Measurements from ENCODE around the gene THBS4.

The THBS4 gene

GRCh38 chr5:80060966-80061365 is 25.8 kb downstream of the THBS4 start:
- no peaks in the 10 kb centered on the region for H3K27me3 ChIP-seq (replicated peaks; ENCODE audit: control insufficient read depth, insufficient read depth, low read length, poor library complexity, severe bottlenecking)
- no peaks in the 10 kb centered on the region for H3K36me3 ChIP-seq (ENCODE audit: control insufficient read depth, insufficient read depth, low read length)
- no peaks in the 10 kb centered on the region for H3K9me3 ChIP-seq (ENCODE audit: control insufficient read depth, low read length)
- no peak for DNase-seq
- H3K27ac ChIP-seq (ENCODE audit: insufficient read depth, low read length, poor library complexity, severe bottlenecking), result no peak overlapping the region
- H3K4me3 ChIP-seq (ENCODE audit: insufficient read depth, low read depth, low read length, poor library complexity, severe bottlenecking), result no peak overlapping the region
- no peaks in the 10 kb centered on the region for H3K4me1 ChIP-seq (ENCODE audit: control insufficient read depth, insufficient read depth, low read length, poor library complexity, severe bottlenecking)

- Histone ChIP-seq H3K4me1 (ENCODE audit: control insufficient read depth, insufficient read depth, low read length, poor library complexity, severe bottlenecking) (no peaks in the 10 kb centered on the region), H3K36me3 (ENCODE audit: control insufficient read depth, insufficient read depth, low read length) (peaks cover 4% of the 10 kb centered on the region), H3K4me3 (ENCODE audit: insufficient read depth, low read depth, low read length, poor library complexity, severe bottlenecking) (no peak overlapping the region), H3K27me3 (replicated peaks; ENCODE audit: control insufficient read depth, insufficient read depth, low read length, poor library complexity, severe bottlenecking) (no peaks in the 10 kb centered on the region), H3K27ac (ENCODE audit: insufficient read depth, low read length, poor library complexity, severe bottlenecking) (no peak overlapping the region), H3K9me3 (ENCODE audit: control insufficient read depth, low read length) (no peaks in the 10 kb centered on the region)
- DNase-seq, result no peak
Measured at GRCh38 chr5:80061547-80061946, 26.4 kb downstream of the THBS4 start.

GRCh38 chr5:80064124-80064523 is 29.0 kb downstream of the THBS4 start:
- no peak overlapping the region for H3K4me3 ChIP-seq (ENCODE audit: insufficient read depth, low read depth, low read length, poor library complexity, severe bottlenecking)
- no peak for DNase-seq
- peaks cover 9% of the 10 kb centered on the region for H3K36me3 ChIP-seq (ENCODE audit: control insufficient read depth, insufficient read depth, low read length)
- H3K9me3 ChIP-seq (ENCODE audit: control insufficient read depth, low read length), result no peaks in the 10 kb centered on the region
- H3K4me1 ChIP-seq (ENCODE audit: control insufficient read depth, insufficient read depth, low read length, poor library complexity, severe bottlenecking), result no peaks in the 10 kb centered on the region
- H3K27ac ChIP-seq (ENCODE audit: insufficient read depth, low read length, poor library complexity, severe bottlenecking), result no peak overlapping the region
- H3K27me3 ChIP-seq (replicated peaks; ENCODE audit: control insufficient read depth, insufficient read depth, low read length, poor library complexity, severe bottlenecking), result no peaks in the 10 kb centered on the region

GRCh38 chr5:80067016-80067415 is 31.9 kb downstream of the THBS4 start:
- Histone ChIP-seq H3K9me3 (ENCODE audit: control insufficient read depth, low read length) (no peaks in the 10 kb centered on the region), H3K27ac (ENCODE audit: insufficient read depth, low read length, poor library complexity, severe bottlenecking) (no peak overlapping the region), H3K4me1 (ENCODE audit: control insufficient read depth, insufficient read depth, low read length, poor library complexity, severe bottlenecking) (no peaks in the 10 kb centered on the region), H3K27me3 (replicated peaks; ENCODE audit: control insufficient read depth, insufficient read depth, low read length, poor library complexity, severe bottlenecking) (no peaks in the 10 kb centered on the region), H3K36me3 (ENCODE audit: control insufficient read depth, insufficient read depth, low read length) (peaks cover 9% of the 10 kb centered on the region), H3K4me3 (ENCODE audit: insufficient read depth, low read depth, low read length, poor library complexity, severe bottlenecking) (no peak overlapping the region)
- no peak for DNase-seq

GRCh38 chr5:80067531-80068245 is 32.5 kb downstream of the THBS4 start:
- no peak overlapping the region for H3K27ac ChIP-seq (ENCODE audit: insufficient read depth, low read length, poor library complexity, severe bottlenecking)
- no peak for DNase-seq

GRCh38 chr5:80068246-80068636 is 33.1 kb downstream of the THBS4 start:
- no peaks in the 10 kb centered on the region for H3K9me3 ChIP-seq (ENCODE audit: control insufficient read depth, low read length)
- H3K4me3 ChIP-seq (ENCODE audit: insufficient read depth, low read depth, low read length, poor library complexity, severe bottlenecking), result no peak overlapping the region
- no peak overlapping the region for H3K27ac ChIP-seq (ENCODE audit: insufficient read depth, low read length, poor library complexity, severe bottlenecking)
- no peaks in the 10 kb centered on the region for H3K27me3 ChIP-seq (replicated peaks; ENCODE audit: control insufficient read depth, insufficient read depth, low read length, poor library complexity, severe bottlenecking)
- H3K36me3 ChIP-seq (ENCODE audit: control insufficient read depth, insufficient read depth, low read length), result peaks cover 9% of the 10 kb centered on the region
- DNase-seq, result no peak
- H3K4me1 ChIP-seq (ENCODE audit: control insufficient read depth, insufficient read depth, low read length, poor library complexity, severe bottlenecking), result no peaks in the 10 kb centered on the region

More at GRCh38 chr5:80067531-80068245, 32.5 kb downstream of the THBS4 start:
- Histone ChIP-seq H3K4me3 (ENCODE audit: insufficient read depth, low read depth, low read length, poor library complexity, severe bottlenecking) (no peak overlapping the region), H3K9me3 (ENCODE audit: control insufficient read depth, low read length) (no peaks in the 10 kb centered on the region), H3K36me3 (ENCODE audit: control insufficient read depth, insufficient read depth, low read length) (peaks cover 9% of the 10 kb centered on the region), H3K27me3 (replicated peaks; ENCODE audit: control insufficient read depth, insufficient read depth, low read length, poor library complexity, severe bottlenecking) (no peaks in the 10 kb centered on the region), H3K4me1 (ENCODE audit: control insufficient read depth, insufficient read depth, low read length, poor library complexity, severe bottlenecking) (no peaks in the 10 kb centered on the region)

GRCh38 chr5:80068775-80069174 is 33.6 kb downstream of the THBS4 start:
- Histone ChIP-seq H3K4me1 (ENCODE audit: control insufficient read depth, insufficient read depth, low read length, poor library complexity, severe bottlenecking) (no peaks in the 10 kb centered on the region), H3K27ac (ENCODE audit: insufficient read depth, low read length, poor library complexity, severe bottlenecking) (no peak overlapping the region)
- no peak for DNase-seq

GRCh38 chr5:80069251-80069800 is 34.2 kb downstream of the THBS4 start:
- Histone ChIP-seq H3K27ac (ENCODE audit: insufficient read depth, low read length, poor library complexity, severe bottlenecking) (no peak overlapping the region), H3K4me1 (ENCODE audit: control insufficient read depth, insufficient read depth, low read length, poor library complexity, severe bottlenecking) (no peaks in the 10 kb centered on the region), H3K27me3 (replicated peaks; ENCODE audit: control insufficient read depth, insufficient read depth, low read length, poor library complexity, severe bottlenecking) (no peaks in the 10 kb centered on the region), H3K36me3 (ENCODE audit: control insufficient read depth, insufficient read depth, low read length) (peaks cover 9% of the 10 kb centered on the region), H3K9me3 (ENCODE audit: control insufficient read depth, low read length) (no peaks in the 10 kb centered on the region), H3K4me3 (ENCODE audit: insufficient read depth, low read depth, low read length, poor library complexity, severe bottlenecking) (no peak overlapping the region)
- DNase-seq, result no peak

More at GRCh38 chr5:80068775-80069174, 33.6 kb downstream of the THBS4 start:
- Histone ChIP-seq H3K9me3 (ENCODE audit: control insufficient read depth, low read length) (no peaks in the 10 kb centered on the region), H3K27me3 (replicated peaks; ENCODE audit: control insufficient read depth, insufficient read depth, low read length, poor library complexity, severe bottlenecking) (no peaks in the 10 kb centered on the region), H3K4me3 (ENCODE audit: insufficient read depth, low read depth, low read length, poor library complexity, severe bottlenecking) (no peak overlapping the region), H3K36me3 (ENCODE audit: control insufficient read depth, insufficient read depth, low read length) (peaks cover 9% of the 10 kb centered on the region)

- Histone ChIP-seq H3K9me3 (ENCODE audit: control insufficient read depth, low read length) (no peaks in the 10 kb centered on the region), H3K4me3 (ENCODE audit: insufficient read depth, low read depth, low read length, poor library complexity, severe bottlenecking) (no peak overlapping the region), H3K4me1 (ENCODE audit: control insufficient read depth, insufficient read depth, low read length, poor library complexity, severe bottlenecking) (no peaks in the 10 kb centered on the region), H3K27ac (ENCODE audit: insufficient read depth, low read length, poor library complexity, severe bottlenecking) (no peak overlapping the region), H3K36me3 (ENCODE audit: control insufficient read depth, insufficient read depth, low read length) (peaks cover 9% of the 10 kb centered on the region), H3K27me3 (replicated peaks; ENCODE audit: control insufficient read depth, insufficient read depth, low read length, poor library complexity, severe bottlenecking) (no peaks in the 10 kb centered on the region)
- no peak for DNase-seq
Measured at GRCh38 chr5:80069918-80070318, 34.8 kb downstream of the THBS4 start.

- H3K4me3 ChIP-seq (ENCODE audit: insufficient read depth, low read depth, low read length, poor library complexity, severe bottlenecking), result no peak overlapping the region
- DNase-seq, result no peak
- H3K27me3 ChIP-seq (replicated peaks; ENCODE audit: control insufficient read depth, insufficient read depth, low read length, poor library complexity, severe bottlenecking), result no peaks in the 10 kb centered on the region
- peaks cover 9% of the 10 kb centered on the region for H3K36me3 ChIP-seq (ENCODE audit: control insufficient read depth, insufficient read depth, low read length)
- H3K27ac ChIP-seq (ENCODE audit: insufficient read depth, low read length, poor library complexity, severe bottlenecking), result no peak overlapping the region
- H3K9me3 ChIP-seq (ENCODE audit: control insufficient read depth, low read length), result no peaks in the 10 kb centered on the region
- no peaks in the 10 kb centered on the region for H3K4me1 ChIP-seq (ENCODE audit: control insufficient read depth, insufficient read depth, low read length, poor library complexity, severe bottlenecking)
Measured at GRCh38 chr5:80070338-80071056, 35.3 kb downstream of the THBS4 start.
